Stimulated activated CD8-positive, alpha-beta memory T cell treated with anti-CD3 and anti-CD28 coated beads, Interleukin-12 subunit alpha, Interleukin-12 subunit beta, amount 100 ng/mL, for 24 hours (primary cell): ENCODE data around the gene RAD18.

Experiments
- DNase-seq: peaks from one replicate; pipeline ENCODE4 v3.0.0-alpha.2; 2020; ENCODE audit errors: extremely low read depth

Gene RAD18

GRCh38 chr3:8964436-8965370, 1.4 kb upstream of the RAD18 start:
- no peak for DNase-seq

GRCh38 chr3:8962226-8962861, 928 bp downstream of the RAD18 start:
- no peak for DNase-seq

GRCh38 chr3:8959668-8960067, 3.6 kb downstream of the RAD18 start:
- DNase-seq, result no peak

GRCh38 chr3:8954938-8955763, 8.1 kb downstream of the RAD18 start:
- DNase-seq, result no peak

GRCh38 chr3:8953313-8953712, 10.0 kb downstream of the RAD18 start:
- no peak for DNase-seq

- no peak for DNase-seq
These were observed 11.1 kb downstream of the RAD18 start for GRCh38 chr3:8952130-8952529.

GRCh38 chr3:8945890-8946600, 17.2 kb downstream of the RAD18 start:
- DNase-seq, result no peak

- DNase-seq, result no peak
These were observed 20.4 kb downstream of the RAD18 start for GRCh38 chr3:8942746-8943488.

- DNase-seq, result no peak
These were observed 21.2 kb downstream of the RAD18 start for GRCh38 chr3:8942115-8942514.

GRCh38 chr3:8938021-8938420, 25.3 kb downstream of the RAD18 start:
- no peak for DNase-seq

GRCh38 chr3:8937064-8938020, 25.9 kb downstream of the RAD18 start:
- DNase-seq, result no peak

- no peak for DNase-seq
These were observed 30.8 kb downstream of the RAD18 start for GRCh38 chr3:8932507-8932906.

- DNase-seq, result no peak
These were observed 31.9 kb downstream of the RAD18 start for GRCh38 chr3:8931342-8931741.

- DNase-seq, result no peak
These were observed 33.4 kb downstream of the RAD18 start for GRCh38 chr3:8929860-8930259.

GRCh38 chr3:8914491-8914890, 48.8 kb downstream of the RAD18 start:
- no peak for DNase-seq

- no peak for DNase-seq
These were observed 51.5 kb downstream of the RAD18 start for GRCh38 chr3:8911781-8912180.

- DNase-seq, result no peak
These were observed 54.1 kb downstream of the RAD18 start for GRCh38 chr3:8909160-8909559.

GRCh38 chr3:8903191-8903590, 60.1 kb downstream of the RAD18 start:
- DNase-seq, result no peak

- DNase-seq, result no peak
These were observed 62.4 kb downstream of the RAD18 start for GRCh38 chr3:8900869-8901268.
